ENCODE measurements around the gene ADGRB3.

DNA sequence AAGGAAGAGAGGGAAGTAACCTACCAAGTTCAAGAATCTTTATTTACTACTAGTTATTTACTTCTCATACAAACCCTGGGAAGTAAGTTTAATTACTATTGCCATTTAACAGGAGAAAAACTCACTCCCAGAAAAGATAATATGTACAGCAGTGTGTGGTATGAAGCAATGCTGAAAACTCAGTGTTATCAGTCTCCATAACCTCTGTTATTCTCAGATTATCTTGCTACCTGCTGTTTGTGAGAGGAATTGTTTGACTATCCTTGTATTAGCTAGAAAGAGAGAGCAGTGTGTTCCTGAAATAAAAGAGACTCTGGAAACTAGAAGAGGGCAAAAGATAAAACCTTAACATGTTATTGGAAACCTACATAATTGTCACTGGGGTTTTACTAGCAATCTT is 38.2 kb downstream of the ADGRB3 start:
- TF ChIP-seq POLR2A (IDR thresholded peaks at IDR 0.05), result no peak
- TF ChIP-seq, protein P1, sequence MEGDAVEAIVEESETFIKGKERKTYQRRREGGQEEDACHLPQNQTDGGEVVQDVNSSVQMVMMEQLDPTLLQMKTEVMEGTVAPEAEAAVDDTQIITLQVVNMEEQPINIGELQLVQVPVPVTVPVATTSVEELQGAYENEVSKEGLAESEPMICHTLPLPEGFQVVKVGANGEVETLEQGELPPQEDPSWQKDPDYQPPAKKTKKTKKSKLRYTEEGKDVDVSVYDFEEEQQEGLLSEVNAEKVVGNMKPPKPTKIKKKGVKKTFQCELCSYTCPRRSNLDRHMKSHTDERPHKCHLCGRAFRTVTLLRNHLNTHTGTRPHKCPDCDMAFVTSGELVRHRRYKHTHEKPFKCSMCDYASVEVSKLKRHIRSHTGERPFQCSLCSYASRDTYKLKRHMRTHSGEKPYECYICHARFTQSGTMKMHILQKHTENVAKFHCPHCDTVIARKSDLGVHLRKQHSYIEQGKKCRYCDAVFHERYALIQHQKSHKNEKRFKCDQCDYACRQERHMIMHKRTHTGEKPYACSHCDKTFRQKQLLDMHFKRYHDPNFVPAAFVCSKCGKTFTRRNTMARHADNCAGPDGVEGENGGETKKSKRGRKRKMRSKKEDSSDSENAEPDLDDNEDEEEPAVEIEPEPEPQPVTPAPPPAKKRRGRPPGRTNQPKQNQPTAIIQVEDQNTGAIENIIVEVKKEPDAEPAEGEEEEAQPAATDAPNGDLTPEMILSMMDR (IDR thresholded peaks at IDR 0.05), result no peak
- TF ChIP-seq EP300 (IDR thresholded peaks at IDR 0.05), result no peak
- TF ChIP-seq POLR2AphosphoS5 (IDR thresholded peaks at IDR 0.05), result no peak
